ENCODE results near the gene PBOV1. TPM values are rescaled to one million over a fixed set of nuclear protein-coding genes. Genes with fewer than 3 reads are reported as not detected.

Gene PBOV1
- total RNA-seq, 1 experiment from 2014 or later, result not detected

GRCh38 chr6:138258991-138259390 is 40.7 kb upstream of the PBOV1 start:
- H3K9ac ChIP-seq (ENCODE audit: low read length), result no peak overlapping the region
- intact Hi-C loops (cut with micrococcal nuclease), result no loop called here
- H3K9me3 ChIP-seq (ENCODE audit: control insufficient read depth in 1 of 2, insufficient read depth in 1 of 2, low read depth in 1 of 2, low read length in 2 of 2), result no peaks in the 10 kb centered on the region
- ChIA-PET CTCF (no interaction called here), POLR2A (no interaction called here), RAD21 (ENCODE audit: low non-redundant PET in 1 of 2, low total read pairs in 2 of 2, uncharacterized antibody in 2 of 2, unreplicated experiment in 2 of 2) (no interaction called here)
- TF ChIP-seq EZH2 (IDR thresholded peaks at IDR 0.05), result no peak
- no peak for TF ChIP-seq REST (IDR thresholded peaks at IDR 0.05; ENCODE audit: low read depth)
- no peak for TF ChIP-seq ZNF274 (IDR thresholded peaks at IDR 0.05; ENCODE audit: low read depth, low read length)
- TF ChIP-seq SRF (IDR thresholded peaks at IDR 0.05; ENCODE audit: low read depth), result no peak
- TF ChIP-seq ATF3 (IDR thresholded peaks at IDR 0.05), result no peak
- TF ChIP-seq ZFX (IDR thresholded peaks at IDR 0.05), result no peak
- TF ChIP-seq ZBTB33 (IDR thresholded peaks at IDR 0.05; ENCODE audit: extremely low read depth, insufficient replicate concordance, low read length), result no peak
- TF ChIP-seq SIN3A (IDR thresholded peaks at IDR 0.05; ENCODE audit: low read depth), result no peak
- no peak for TF ChIP-seq TCF7L2 (IDR thresholded peaks at IDR 0.05; ENCODE audit: borderline replicate concordance, extremely low read depth, insufficient read depth, insufficient read length)
- TF ChIP-seq EZH2phosphoT487 (IDR thresholded peaks at IDR 0.05; ENCODE audit: borderline replicate concordance), result no peak
- TF ChIP-seq RAD21 (IDR thresholded peaks at IDR 0.05; ENCODE audit: low read depth), result no peak
- TF ChIP-seq SP1 (IDR thresholded peaks at IDR 0.05; ENCODE audit: low read depth), result no peak
- no peak for TF ChIP-seq ELF1 (IDR thresholded peaks at IDR 0.05; ENCODE audit: borderline replicate concordance, low read depth)
- H3K27ac ChIP-seq (ENCODE audit: low read depth, low read length), result no peak overlapping the region
- no peaks in the 10 kb centered on the region for H3K27me3 ChIP-seq (ENCODE audit: insufficient read depth, low read length)
- no peaks in the 10 kb centered on the region for H4K20me1 ChIP-seq (ENCODE audit: insufficient read depth)
- ATAC-seq (no peak), DNase-seq (ENCODE audit: low read depth, low spot score) (no peak)
- no peaks in the 10 kb centered on the region for H3K4me1 ChIP-seq (ENCODE audit: control insufficient read depth in 1 of 2, insufficient read depth in 2 of 2, low read length in 2 of 2)
- H2AFZ ChIP-seq (ENCODE audit: low read depth, low read length, poor library complexity, severe bottlenecking), result no peak overlapping the region
- H3K9me2 ChIP-seq (ENCODE audit: insufficient read depth), result no peaks in the 10 kb centered on the region
- H3K79me2 ChIP-seq (ENCODE audit: insufficient read depth, low read length), result no peaks in the 10 kb centered on the region
- no peaks in the 10 kb centered on the region for H3K36me3 ChIP-seq (ENCODE audit: control insufficient read depth in 1 of 2, insufficient read depth in 2 of 2, low read length in 2 of 2)
- no peak overlapping the region for H3K4me2 ChIP-seq (ENCODE audit: low read length)
- BruUV-seq (replicated peaks), result no TSS peak
- H3K4me3 ChIP-seq (replicated peaks in 1 of 2; ENCODE audit: low read depth in 1 of 2, low read length in 2 of 2), result no peak overlapping the region
